Peyer's patch (tissue), 4 donors: Measurements from ENCODE around the gene VSIG10.

Experiments used
- CTCF ChIP-seq, 6 experiments: fragments of 450-650 bp in 4 of 6; fragments of 200-600 bp in 2 of 6; sonication (generic) in 1 of 6; IDR thresholded peaks; one replicate each; pipeline ENCODE4 v1.5.1; 2017 to 2019; ENCODE audit warnings: antibody characterized with exemption in 6 of 6, mild to moderate bottlenecking in 3 of 6, moderate library complexity in 1 of 6
- POLR2A ChIP-seq, 2 donors: fragments of 450-650 bp; IDR thresholded peaks; one replicate each; pipeline ENCODE4 v1.5.1; 2017; ENCODE audit warnings: antibody characterized with exemption in 2 of 2, mild to moderate bottlenecking in 2 of 2, moderate library complexity in 2 of 2

- no peak for TF ChIP-seq POLR2A (IDR thresholded peaks at IDR 0.05)
- TF ChIP-seq CTCF (IDR thresholded peaks at IDR 0.05): no peak
These were observed 3.9 kb upstream of the VSIG10 start for GRCh38 chr12:118107694-118108093.
